ENCODE measurements around the gene DEPDC7.

Gene DEPDC7

GRCh38 chr11:33068611-33069340, 53.1 kb downstream of the DEPDC7 start:
- no peak for TF ChIP-seq POLR2AphosphoS5 (IDR thresholded peaks at IDR 0.05; ENCODE audit: low read depth, low read length)

GRCh38 chr11:33072465-33072864, 56.8 kb downstream of the DEPDC7 start:
- TF ChIP-seq REST (IDR thresholded peaks at IDR 0.05; ENCODE audit: insufficient read depth in 1 of 2, low read depth in 2 of 2, low read length in 2 of 2) (no peak), SIN3A (IDR thresholded peaks at IDR 0.05; ENCODE audit: borderline replicate concordance, insufficient read depth, low read length) (no peak), FOXP2 (optimal IDR thresholded peaks at IDR 0.05; ENCODE audit: borderline replicate concordance, extremely low read depth, extremely low read length, insufficient read depth) (no peak), TAF1 (IDR thresholded peaks at IDR 0.05; ENCODE audit: borderline replicate concordance, insufficient read depth, low read length) (no peak), POLR2AphosphoS5 (IDR thresholded peaks at IDR 0.05; ENCODE audit: low read depth, low read length) (no peak)
